Measurements from ENCODE around the gene UBTFL1. TPM values are rescaled to one million over a fixed set of nuclear protein-coding genes. Genes with fewer than 3 reads are reported as not detected.

UBTFL1 gene
- total and polyA plus RNA-seq, 4 experiments from 2014 or later: not detected

DNA sequence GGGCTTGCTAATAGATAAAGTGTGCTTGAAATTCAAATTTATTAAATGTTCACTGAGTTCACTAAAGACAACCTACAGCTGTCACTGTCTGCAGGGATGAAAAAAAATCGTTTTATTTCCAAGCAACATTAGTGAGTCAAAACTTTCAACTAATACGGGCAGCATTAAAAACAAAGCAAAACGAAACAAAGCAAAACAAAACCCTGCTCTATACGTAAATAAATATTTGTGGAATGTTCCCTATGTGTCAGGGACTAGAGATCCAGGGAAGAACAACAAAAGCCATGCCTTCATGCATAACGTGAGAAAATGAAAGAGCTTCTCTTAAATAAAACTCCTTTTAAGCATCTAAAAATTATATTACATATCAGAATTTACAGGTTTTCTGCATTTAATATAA, 49.3 kb downstream of the UBTFL1 start:
- Histone ChIP-seq H3K9me3 (ENCODE audit: control insufficient read depth in 1 of 2, low read length in 2 of 2) (no peaks in the 10 kb centered on the region), H3K36me3 (ENCODE audit: insufficient read depth, low read length) (no peaks in the 10 kb centered on the region), H3K4me3 (ENCODE audit: low read length in 2 of 2) (no peak overlapping the region), H3K4me1 (ENCODE audit: insufficient read depth, low read length) (peaks cover 11% of the 10 kb centered on the region), H3K27ac (ENCODE audit: low read depth, low read length) (no peak overlapping the region), H3K27me3 (ENCODE audit: insufficient read depth, low read length) (no peaks in the 10 kb centered on the region)
- intact Hi-C loops (cut with micrococcal nuclease): no loop called here
- Mint-ChIP-seq H3K4me3 (peak overlapping the region in 7 of 8 donors; percentile 9 to 72 (median 58)), H3K36me3 (no peaks in the 10 kb centered on the region), H3K4me1 (peaks cover 8 to 25% (median 15%) of the 10 kb centered on the region in 4 donors), H3K9me3 (peaks cover 0 to 9% (median 2%) of the 10 kb centered on the region in 8 donors), H3K27me3 (peaks cover 28 to 48% of the 10 kb centered on the region in 2 donors), H3K27ac (no peak overlapping the region)
- DNase-seq: no peak
- ChIA-PET CTCF (ENCODE audit: partially characterized antibody) (no interaction called here), POLR2A (ENCODE audit: partially characterized antibody) (no interaction called here)

Other genes with a start within 250 kb of the UBTFL1 start
- gene TRIM64B, start 207.5 kb upstream of the UBTFL1 start, total RNA-seq: not detected
- gene TRIM64B, start 207.5 kb upstream of the UBTFL1 start, polyA plus RNA-seq: not detected
- not detected for gene TRIM49D1, start 163.7 kb upstream of the UBTFL1 start, total RNA-seq
- not detected for gene TRIM49D1, start 163.7 kb upstream of the UBTFL1 start, polyA plus RNA-seq
- not detected for gene TRIM49D2, start 161.9 kb upstream of the UBTFL1 start, total RNA-seq
- not detected for gene TRIM49D2, start 161.9 kb upstream of the UBTFL1 start, polyA plus RNA-seq
- gene TRIM64, start 119.9 kb upstream of the UBTFL1 start, total RNA-seq: not detected
- not detected for gene TRIM64, start 119.9 kb upstream of the UBTFL1 start, polyA plus RNA-seq
- not detected for gene TRIM49C, start 54.8 kb upstream of the UBTFL1 start, total RNA-seq
- not detected for gene TRIM49C, start 54.8 kb upstream of the UBTFL1 start, polyA plus RNA-seq
- not detected for gene NAALAD2, start 48.7 kb downstream of the UBTFL1 start, total RNA-seq
- gene NAALAD2, start 48.7 kb downstream of the UBTFL1 start, polyA plus RNA-seq: under 1 TPM in 1 of 2 donors, not detected in 1; 0.08 TPM
- gene CHORDC1, start 137.1 kb downstream of the UBTFL1 start, total RNA-seq: 10 to 100 TPM; 70.2 to 78.4 TPM
- 10 to 100 TPM; 22.2 to 47.7 TPM for gene CHORDC1, start 137.1 kb downstream of the UBTFL1 start, polyA plus RNA-seq